ENCODE measurements around the gene SMNDC1.

Gene SMNDC1

DNA sequence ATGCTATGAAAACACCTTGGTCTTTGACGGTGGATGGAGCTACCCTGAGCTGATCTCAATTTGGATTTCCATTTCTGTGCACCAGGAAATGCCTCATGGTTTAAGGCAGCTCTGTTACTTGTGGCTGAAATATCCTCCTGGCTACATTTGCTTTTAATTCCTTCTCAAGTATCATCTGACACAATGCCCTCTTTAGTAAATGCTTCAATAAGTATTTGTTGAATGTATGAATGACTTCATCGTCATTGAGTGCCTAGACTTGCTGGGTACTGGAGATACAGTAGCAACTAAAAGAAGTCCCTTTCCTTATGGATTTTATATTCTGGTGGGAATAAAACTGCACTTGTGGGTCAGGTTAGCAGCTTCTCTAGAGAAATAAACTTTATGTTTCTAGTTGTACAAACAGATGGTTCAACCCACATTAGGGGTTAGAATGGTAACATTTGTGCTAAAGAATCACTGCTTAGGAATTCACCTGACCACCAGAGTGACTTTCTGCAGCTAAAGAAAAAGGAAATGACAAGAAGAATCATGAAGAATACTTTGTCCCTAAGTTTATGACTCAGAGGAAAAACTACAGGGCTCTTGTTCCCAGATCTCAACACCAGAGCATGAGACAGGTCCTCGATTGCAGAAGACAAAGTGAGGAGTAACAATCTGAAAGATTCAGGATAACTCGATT is 21.8 kb upstream of the SMNDC1 start:
- no peak for DNase-seq

DNA sequence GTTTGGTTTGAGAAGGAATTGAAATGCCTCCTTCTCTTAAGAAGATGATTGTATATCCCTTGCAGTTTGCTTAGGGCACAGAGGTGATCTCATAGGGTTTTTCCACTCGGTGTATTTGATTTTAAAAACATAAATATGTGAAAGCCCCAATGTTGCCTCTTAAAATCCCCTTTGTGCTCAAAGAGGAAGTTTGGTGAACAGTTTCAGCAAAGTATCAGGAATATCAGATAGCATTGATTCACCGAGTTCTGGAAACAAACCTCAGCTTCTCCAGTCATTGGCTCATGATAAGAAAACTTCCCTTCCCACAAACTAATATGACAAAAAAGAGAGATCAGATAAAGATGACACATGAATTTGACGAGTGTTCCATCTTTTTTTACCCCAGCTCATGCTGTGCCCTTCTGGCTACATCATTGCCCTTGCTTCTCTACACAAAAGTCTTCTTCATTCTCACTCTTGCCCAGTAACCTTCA is 20.1 kb upstream of the SMNDC1 start:
- no peak for DNase-seq

DNA sequence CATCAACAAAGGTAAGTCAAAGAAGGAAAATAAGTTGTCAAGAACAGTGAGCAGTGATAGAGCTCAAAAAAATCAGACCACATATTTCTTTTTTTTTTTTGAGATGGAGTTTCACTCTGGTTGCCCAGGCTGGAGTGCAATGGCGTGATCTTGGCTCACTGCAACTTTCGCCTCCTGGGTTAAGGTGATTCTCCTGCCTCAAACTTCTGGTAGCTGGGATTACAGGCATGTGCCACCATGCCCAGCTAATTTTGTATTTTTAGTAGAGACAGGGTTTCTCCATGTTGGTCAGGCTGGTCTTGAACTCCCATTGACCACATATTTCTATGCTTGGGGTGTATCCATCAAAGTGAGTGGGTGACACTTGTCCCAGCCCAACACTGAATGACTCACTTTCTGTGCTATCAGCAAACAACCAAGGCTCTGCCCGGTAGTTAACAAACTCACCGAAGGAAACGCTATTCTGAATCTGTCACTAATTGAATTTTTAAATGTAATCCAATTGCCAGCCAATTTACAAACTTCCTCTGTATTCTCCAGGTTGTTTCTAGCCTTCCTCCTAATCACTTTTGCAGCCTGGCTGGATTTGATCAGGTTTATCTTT is 19.6 kb upstream of the SMNDC1 start:
- DNase-seq, result no peak

DNA sequence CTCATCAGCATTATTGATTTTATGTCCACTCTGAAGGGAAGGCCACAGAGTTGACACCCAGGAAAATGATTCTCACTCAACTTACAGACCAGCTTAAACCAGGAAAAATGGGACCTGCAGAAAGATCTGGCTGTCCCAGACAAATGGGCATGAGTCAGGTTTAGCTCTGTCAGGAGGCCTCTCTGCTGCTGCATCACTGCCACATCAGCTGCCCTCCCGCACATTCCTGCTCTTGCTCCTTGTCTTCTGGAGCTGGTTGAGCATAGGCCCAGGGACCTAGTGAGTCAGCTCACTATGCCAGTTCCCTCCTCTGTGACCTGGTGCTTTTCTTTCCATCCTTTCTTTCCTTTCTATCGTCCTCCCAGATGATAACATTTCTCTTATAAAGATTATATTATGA is 18.8 kb upstream of the SMNDC1 start:
- no peak for DNase-seq

DNA sequence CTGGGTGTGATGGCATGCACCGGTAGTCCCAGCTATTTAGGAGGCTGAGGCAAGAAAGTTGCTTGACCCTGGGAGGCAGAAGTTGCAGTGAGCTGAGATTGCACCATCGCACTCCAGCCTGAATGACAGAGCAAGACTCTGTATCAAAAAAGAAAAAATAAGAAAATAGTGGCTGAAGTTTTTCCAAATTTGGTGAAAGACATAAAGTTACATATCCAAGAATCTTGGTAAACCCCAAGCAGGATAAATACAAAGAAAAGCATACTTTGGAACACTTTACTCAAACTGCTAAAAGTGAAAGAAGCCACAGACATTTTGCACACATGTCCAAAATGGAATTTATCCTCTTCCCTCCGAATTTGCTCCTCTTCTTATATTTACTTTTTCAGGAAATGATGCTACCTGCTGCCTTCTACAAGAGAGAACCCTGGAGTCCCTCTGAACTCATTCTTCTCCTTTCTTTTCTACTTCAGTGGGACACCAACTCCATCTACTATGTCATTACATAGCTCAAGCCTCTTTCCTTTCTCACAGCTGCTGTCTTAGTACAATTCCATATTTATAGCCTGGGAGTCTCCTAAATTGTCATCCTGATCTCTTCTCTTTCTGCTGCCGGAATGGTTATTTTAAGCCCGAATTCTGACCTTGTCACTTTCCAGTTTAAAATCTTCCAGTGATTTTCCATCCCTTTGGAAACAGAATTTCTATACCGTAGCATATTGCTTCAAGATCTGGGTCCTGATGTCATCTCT is 17.3 kb upstream of the SMNDC1 start:
- DNase-seq, result no peak

DNA sequence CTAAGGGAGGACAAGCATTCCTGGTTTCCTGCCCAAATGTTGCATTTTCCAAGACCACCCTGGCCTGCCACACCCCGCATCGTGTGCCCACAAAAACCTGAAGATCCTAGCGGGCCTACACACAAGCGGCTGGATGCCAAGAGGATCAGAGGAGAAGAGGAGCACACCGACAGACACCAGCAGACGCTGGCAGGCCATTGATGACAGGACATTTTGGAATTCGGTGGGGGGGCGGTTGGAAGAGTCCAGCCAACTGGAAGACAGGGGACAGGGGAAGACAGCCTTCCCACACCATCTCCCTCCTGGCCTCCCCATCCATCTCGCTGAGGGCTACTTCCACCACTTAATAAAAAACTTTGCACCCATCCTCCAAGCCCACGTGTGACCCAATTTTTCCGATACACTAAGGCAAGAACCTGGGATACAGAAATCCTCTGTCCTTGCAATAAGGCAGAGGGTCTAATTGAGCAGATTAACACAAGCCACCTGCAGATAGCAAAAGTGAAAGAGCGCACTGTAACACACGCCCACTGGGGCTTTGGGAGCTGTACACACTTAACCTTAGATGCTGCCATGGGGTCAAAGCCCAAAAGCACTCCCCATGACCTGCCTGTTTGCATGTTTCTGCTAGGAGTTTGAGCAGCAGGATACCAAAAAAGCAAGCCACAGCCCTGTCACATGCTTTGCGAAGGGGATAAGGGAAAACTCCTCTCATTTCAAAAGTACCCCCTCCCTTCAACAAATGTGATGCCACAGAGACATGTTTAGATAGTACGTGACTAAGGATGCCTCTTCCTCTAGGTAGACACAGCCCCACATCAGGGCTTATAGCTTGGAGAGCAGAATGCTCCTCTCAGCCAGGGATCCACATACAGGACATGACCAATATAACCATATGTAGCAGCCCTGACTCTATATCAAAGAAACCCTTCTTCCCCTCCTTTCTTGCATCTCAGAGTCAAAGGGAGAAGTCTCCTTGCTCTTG is 13.4 kb upstream of the SMNDC1 start:
- DNase-seq, result no peak

DNA sequence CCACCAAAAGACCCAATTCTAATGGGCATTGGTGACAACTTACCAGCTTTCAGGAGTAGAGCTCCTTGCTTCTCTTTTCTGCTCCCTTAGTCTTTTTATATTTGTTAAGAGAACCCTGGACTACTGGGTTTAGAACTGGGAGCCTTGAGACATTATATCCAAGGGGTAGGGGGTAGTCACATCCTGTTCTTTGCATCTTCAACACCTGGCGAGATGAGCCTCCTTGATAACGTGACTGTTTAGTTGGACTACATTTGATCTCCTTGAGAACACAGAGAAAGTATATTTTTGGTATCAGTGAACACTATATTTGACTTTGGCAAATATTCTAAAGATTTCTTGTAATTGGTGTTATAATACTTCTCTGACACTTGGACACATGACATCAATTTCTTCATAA is 9.0 kb upstream of the SMNDC1 start:
- no peak for DNase-seq

DNA sequence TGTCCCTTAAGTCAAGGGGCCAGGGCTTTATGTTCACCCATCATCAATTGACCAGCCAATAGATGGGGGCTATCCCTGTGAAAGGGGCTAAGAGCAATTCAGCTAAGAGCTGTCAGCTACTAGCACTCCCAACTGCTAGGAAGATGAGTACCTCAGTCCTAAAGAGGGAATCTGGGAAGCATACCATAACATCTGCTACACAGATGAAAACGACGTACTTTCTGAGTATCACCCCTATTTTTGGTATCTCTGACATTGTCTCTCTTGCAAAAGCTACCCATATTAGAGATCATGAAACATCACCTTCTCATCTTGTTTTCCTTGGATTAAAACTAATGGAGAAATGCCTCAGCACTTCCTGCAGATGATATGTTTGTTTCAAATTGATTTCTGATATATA is 7.5 kb upstream of the SMNDC1 start:
- DNase-seq, result no peak

DNA sequence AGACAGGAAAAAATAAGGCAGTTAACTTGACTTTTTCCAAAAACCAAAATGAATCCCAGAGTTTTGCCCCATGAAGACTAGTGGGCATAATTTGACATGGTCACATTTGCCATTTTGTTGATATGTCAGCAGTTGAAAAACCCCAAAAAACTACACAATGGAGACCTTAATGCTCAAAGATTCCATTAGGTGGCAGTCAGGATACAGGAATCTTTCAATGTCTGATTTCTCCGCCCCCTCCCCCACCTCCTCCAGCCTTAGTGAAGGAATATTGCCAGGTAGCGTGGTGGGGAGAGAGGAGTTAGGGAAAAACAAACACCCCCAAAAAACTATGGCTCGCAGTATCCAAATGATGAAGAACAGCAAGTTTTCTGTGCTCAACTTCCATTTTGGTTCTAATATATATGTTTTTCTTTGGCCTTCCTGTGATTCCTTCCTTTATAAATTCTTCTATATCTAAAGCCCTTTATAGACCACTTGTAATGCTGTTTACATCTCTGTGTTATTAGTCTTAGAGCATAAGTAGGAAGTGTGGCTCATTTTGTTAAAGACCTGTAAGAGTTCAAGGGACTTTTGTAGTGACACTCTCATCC is 6.7 kb upstream of the SMNDC1 start:
- DNase-seq, result no peak

DNA sequence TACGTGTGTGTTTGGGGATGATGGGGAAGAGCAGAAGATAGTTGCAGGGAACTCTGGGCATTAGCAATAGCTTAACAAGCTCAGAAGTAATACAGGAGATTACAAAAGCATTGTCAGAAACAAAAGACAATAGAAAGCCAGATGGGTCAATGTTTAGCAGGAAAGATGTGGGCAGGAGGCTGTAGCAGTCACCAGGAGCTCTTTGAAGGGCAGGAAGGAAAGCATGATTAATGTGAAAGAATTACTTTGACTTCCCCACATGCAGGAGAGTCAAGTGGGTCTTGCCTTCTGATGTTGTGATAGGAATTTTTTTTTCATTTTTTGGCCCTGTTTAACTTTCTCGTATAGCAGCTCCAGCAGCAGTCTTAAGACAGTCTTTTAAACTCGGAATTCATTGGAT is 6.0 kb upstream of the SMNDC1 start:
- DNase-seq, result no peak

GRCh38 chr10:110307805-110308204 is 3.1 kb upstream of the SMNDC1 start:
- DNase-seq, result no peak

GRCh38 chr10:110306452-110306768 is 1.7 kb upstream of the SMNDC1 start:
- DNase-seq, result no peak

GRCh38 chr10:110305767-110306451 is 1.2 kb upstream of the SMNDC1 start:
- DNase-seq, result peak; percentile 26 to 33

GRCh38 chr10:110304394-110304779 is 333 bp downstream of the SMNDC1 start:
- DNase-seq, result no peak

DNA sequence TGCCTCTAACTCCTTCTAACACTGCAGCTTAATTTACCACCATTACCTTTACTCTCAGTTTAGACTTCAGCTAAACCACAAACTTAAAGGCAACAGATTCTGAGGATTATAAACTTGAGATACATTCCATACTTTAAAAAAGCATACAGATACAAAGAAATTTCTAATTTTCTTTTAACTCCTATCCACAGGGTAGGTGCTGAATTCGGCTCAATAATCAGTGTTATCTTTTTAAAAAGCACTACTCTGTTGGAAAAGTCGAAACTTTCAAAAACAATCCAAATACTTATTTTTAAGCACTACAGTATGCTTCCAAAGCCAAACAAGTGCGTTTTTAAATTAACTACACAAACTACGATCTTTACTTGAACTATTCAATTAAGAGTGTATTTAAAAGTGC is 1.0 kb downstream of the SMNDC1 start:
- DNase-seq, result no peak

DNA sequence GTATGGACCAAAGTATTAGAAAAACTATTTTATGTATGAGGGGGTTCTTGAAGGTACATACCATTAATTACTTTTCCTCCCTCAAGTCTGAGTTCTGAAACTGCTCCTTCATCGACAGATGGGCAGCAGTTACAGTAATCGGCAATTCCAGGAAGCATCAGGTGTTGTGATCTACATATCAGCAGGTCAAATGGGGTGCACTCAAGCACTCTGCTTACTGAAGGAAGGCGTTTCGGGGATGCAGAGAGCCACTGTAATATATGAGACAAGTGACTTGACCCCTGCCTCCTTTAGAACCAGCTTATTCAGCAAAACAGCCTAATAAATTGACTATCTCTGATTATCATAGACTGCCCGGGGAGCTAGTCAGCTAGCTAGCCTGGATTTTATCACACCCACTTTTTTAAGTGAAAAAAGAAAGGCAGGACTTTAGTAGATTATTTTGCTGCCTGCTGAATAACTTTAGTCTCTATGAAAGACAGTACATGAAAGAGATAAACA is 4.2 kb downstream of the SMNDC1 start:
- DNase-seq, result no peak

DNA sequence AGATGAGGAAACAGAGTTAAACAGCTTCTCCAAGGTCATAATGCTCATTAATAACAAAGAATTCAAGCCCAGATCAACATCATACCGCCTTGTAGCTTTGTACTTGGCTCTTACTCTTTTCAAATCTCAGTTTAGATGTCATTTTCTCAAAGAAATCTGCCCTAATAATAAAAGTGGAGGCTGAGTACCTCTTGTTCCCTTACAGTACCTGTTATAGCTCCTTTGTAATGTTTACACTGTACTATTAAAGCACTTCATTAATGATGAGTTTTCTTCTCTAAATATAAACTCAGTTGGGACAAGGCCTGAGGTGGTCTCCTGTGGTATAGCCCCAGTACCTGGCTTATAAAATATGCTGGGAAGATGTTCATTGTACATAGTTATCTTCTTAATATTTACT is 7.8 kb downstream of the SMNDC1 start:
- DNase-seq, result no peak

DNA sequence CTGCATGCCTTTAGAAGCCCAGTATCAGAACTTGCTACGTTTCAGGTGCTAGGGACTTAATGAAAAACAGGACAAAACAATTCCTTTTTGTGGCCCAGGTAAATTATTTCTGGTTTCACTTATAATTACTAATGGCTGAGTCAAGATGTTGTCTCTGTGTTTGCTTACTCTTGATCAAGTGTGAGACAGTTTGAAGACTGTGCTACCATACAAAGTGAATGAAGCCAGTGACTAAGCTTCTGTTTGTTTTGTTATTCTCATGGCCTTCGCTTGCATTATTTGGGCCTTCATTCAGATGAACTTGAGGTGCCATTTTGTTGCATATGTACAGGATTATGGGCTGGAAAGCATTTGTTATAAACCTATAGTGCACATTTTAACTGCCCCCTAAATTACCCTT is 17.9 kb downstream of the SMNDC1 start:
- no peak for DNase-seq

DNA sequence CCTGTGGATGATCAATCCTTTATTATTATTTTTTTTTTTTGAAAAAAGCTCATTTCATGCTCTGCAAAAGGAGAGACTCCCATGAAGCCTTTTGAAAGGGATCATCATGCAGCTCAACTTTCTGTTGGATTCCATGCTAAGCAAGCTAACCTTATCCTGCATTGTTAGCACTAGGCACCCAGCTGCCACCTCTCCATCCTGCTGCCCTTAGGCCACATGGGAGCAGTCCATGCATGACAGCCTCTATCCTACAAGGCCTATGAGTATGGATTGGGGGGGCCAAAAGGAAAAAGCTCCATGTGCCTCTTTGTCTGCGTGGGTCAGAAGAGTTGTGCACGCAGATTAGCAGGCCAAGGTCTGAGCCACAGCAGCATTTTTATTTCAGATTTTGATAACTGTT is 19.2 kb downstream of the SMNDC1 start:
- DNase-seq, result no peak

DNA sequence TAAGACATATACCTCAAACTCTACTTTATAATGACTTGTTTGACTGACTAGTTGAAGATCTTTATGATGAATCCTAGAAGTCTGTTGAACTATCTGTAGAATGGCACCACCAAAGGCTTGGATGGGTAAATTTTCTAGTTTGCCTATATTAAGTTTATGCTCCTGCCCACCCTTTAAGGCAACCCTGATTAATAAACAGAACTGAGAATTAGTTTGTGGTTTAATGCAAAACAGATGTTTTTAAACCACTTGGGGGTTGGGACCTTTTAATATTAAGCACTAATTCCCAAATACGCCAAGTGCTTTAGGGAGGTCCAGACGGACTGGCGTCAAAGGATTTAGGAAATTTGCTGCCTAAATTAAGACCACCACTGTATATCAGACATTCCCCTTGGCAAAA is 20.5 kb downstream of the SMNDC1 start:
- DNase-seq, result no peak

DNA sequence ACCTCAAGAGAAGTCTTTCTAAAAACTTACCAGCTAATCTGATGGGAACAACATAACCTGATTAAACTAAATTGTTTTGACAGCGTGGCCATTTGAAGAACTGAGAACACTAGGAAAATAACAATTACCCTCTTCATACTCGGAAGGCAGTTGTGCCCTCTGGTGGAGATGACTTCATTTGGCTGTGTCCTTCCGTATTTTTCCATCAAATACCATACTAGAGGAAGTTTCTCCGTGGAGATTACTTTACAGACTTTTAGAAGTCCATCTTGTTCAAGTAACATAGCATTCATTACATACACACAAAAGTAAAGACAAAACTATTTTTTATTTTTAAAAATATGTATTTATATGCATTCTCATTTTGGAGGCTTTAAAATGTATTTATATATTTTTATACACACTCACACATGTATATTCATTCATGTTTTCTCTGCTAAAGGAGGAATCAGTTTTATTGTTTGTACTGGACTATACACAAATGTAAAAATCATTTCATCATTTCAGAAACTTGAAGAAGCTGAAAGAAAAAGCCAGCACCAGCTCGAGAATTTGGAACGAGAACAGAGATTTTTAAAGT is 25.2 kb downstream of the SMNDC1 start:
- peak in 1 of 2 donors; percentile 21 for DNase-seq

All from stimulated activated CD4-positive, alpha-beta T cell treated with anti-CD3 and anti-CD28 coated beads, Interleukin-2, amount 100 ng/mL, for 48 hours (primary cell).